HT1080 (cell line): ENCODE results near the gene PAX6. TPM values are rescaled to one million over a fixed set of nuclear protein-coding genes. Genes with fewer than 3 reads are reported as not detected.
A peak's percentile ranks its signal among the peaks of the same experiment; 100 is the strongest.

ENCODE experiments used
- DNase-seq: peaks from one replicate; pipeline ENCODE4 v3.0.0-alpha.2; 2015; ENCODE audit warnings: low read depth
- total RNA-seq: library from RNA; depleted of rRNA; stranded (reverse); fragments of >200 nt; shearing (Covaris generic); gene quantifications from 2 replicates; pipeline ENCODE4 v1.2.3, GENCODE V29; 2014

PAX6 gene
- total RNA-seq, 1 experiment from 2014 or later = 0.35 TPM

- DNase-seq = no peak
These were observed 12.3 kb downstream of the PAX6 start for GRCh38 chr11:31798554-31799434.

- no peak for DNase-seq
These were observed 13.0 kb downstream of the PAX6 start for GRCh38 chr11:31798057-31798553.

GRCh38 chr11:31797190-31798056, 13.7 kb downstream of the PAX6 start:
- no peak for DNase-seq

GRCh38 chr11:31796499-31797189, 14.5 kb downstream of the PAX6 start:
- no peak for DNase-seq

GRCh38 chr11:31795706-31796498, 15.2 kb downstream of the PAX6 start:
- DNase-seq = no peak

GRCh38 chr11:31794548-31794947, 16.6 kb downstream of the PAX6 start:
- DNase-seq = no peak

- no peak for DNase-seq
These were observed 17.9 kb downstream of the PAX6 start for GRCh38 chr11:31793264-31793663.

GRCh38 chr11:31792456-31792855, 18.7 kb downstream of the PAX6 start:
- DNase-seq = no peak

- no peak for DNase-seq
These were observed 19.1 kb downstream of the PAX6 start for GRCh38 chr11:31792036-31792435.

- DNase-seq = no peak
These were observed 20.5 kb downstream of the PAX6 start for GRCh38 chr11:31790649-31791048.

- DNase-seq = no peak
These were observed 23.0 kb downstream of the PAX6 start for GRCh38 chr11:31788085-31788484.

GRCh38 chr11:31786996-31787685, 24.0 kb downstream of the PAX6 start:
- DNase-seq = no peak

GRCh38 chr11:31784611-31785010, 26.5 kb downstream of the PAX6 start:
- no peak for DNase-seq

GRCh38 chr11:31783252-31783651, 27.9 kb downstream of the PAX6 start:
- DNase-seq = no peak

- no peak for DNase-seq
These were observed 28.9 kb downstream of the PAX6 start for GRCh38 chr11:31782257-31782656.

GRCh38 chr11:31780480-31780971, 30.6 kb downstream of the PAX6 start:
- no peak for DNase-seq

- no peak for DNase-seq
These were observed 31.0 kb downstream of the PAX6 start for GRCh38 chr11:31780078-31780477.

GRCh38 chr11:31779374-31779791, 31.7 kb downstream of the PAX6 start:
- DNase-seq = peak; percentile 87

- no peak for DNase-seq
These were observed 38.7 kb downstream of the PAX6 start for GRCh38 chr11:31772412-31772811.
